ENCODE data around the gene OR1D2.

- TF ChIP-seq CTCF (IDR thresholded peaks at IDR 0.05), result no peak
- no peak for TF ChIP-seq EP300 (IDR thresholded peaks at IDR 0.05)
Measured at GRCh38 chr17:3127451-3127850, 23.2 kb upstream of the OR1D2 start, which contains the start of gene OR1G1.
